HG02642 (cell line): ENCODE data around the gene KCND1.
A peak's percentile ranks its signal among the peaks of the same experiment; 100 is the strongest.

ENCODE experiments used
- ATAC-seq: cut with Tn5 transposase; IDR thresholded peaks from one replicate; pipeline ENCODE4 v1.9.1; 2021; ENCODE audit warnings: mild to moderate bottlenecking; ENCODE audit not compliant: unreplicated experiment, poor library complexity

The KCND1 gene

GRCh38 chrX:48914593-48915493 lies 56.8 kb downstream of the KCND1 start:
- ATAC-seq: no peak

GRCh38 chrX:48913605-48914366 lies 57.9 kb downstream of the KCND1 start:
- no peak for ATAC-seq

- ATAC-seq: peak; percentile 75
Measured at GRCh38 chrX:48911412-48912182, 60.0 kb downstream of the KCND1 start, which contains the start of gene SLC35A2. SLC35A2 (minus strand) TSS chrX:48911646; CDS start chrX:48911636, 10 bp downstream.
